Kidney (tissue), 14 donors: ENCODE data around the gene GFRA1. TPM values are rescaled to one million over a fixed set of nuclear protein-coding genes. Genes with fewer than 3 reads are reported as not detected.

Experiments
- DNase-seq, 5 donors: peaks; one replicate each; pipeline ENCODE4 v3.0.0-alpha.2; 2013 to 2020
- FAIRE-seq: peaks from 2 replicates; lab custom pipeline; 2012; peaks lifted over from hg19 to GRCh38; lab: Jason Lieb, UNC
- H3K27ac ChIP-seq, 2 donors: one replicate each; pipeline ENCODE4 v1.7.0; 2013; ENCODE audit warnings: low read depth in 2 of 2, low read length in 2 of 2, inconsistent platforms in 1 of 2
- H3K27me3 ChIP-seq: one replicate; pipeline ENCODE4 v1.7.1; 2013; ENCODE audit warnings: low read length, inconsistent platforms; ENCODE audit not compliant: control insufficient read depth, insufficient read depth
- H3K36me3 ChIP-seq, 3 donors: one replicate each; pipeline versions ENCODE4 v1.7.0 to v1.7.1; 2013; ENCODE audit warnings: low read length in 3 of 3, control low read depth in 1 of 3, inconsistent platforms in 1 of 3; ENCODE audit not compliant: insufficient read depth in 3 of 3, control insufficient read depth in 2 of 3
- H3K4me1 ChIP-seq, 3 donors: one replicate each; pipeline versions ENCODE4 v1.7.0 to v1.7.1; 2013; ENCODE audit warnings: low read length in 3 of 3, inconsistent platforms in 1 of 3, low read depth in 1 of 3; ENCODE audit not compliant: control insufficient read depth in 2 of 3, insufficient read depth in 2 of 3
- H3K4me3 ChIP-seq, 3 donors: one replicate each; pipeline versions ENCODE4 v1.7.0 to v1.8.1; 2013; ENCODE audit warnings: low read length in 3 of 3, control low read depth in 1 of 3, inconsistent platforms in 1 of 3
- H3K9ac ChIP-seq, 3 donors: one replicate each; pipeline versions ENCODE4 v1.7.0 to v1.7.1; 2013; ENCODE audit warnings: low read length in 3 of 3, control low read depth in 1 of 3, inconsistent platforms in 1 of 3
- H3K9me3 ChIP-seq, 3 donors: one replicate each; pipeline versions ENCODE4 v1.7.0 to v1.7.1; 2013; ENCODE audit warnings: low read length in 3 of 3, control low read depth in 1 of 3, inconsistent platforms in 1 of 3; ENCODE audit not compliant: control insufficient read depth in 2 of 3, insufficient read depth in 1 of 3
- CTCF ChIP-seq: IDR thresholded peaks from 3 replicates; pipeline ENCODE4 v1.5.1; 2012; ENCODE audit warnings: mild to moderate bottlenecking, moderate library complexity, borderline replicate concordance; ENCODE audit not compliant: insufficient read depth; ENCODE audit errors: extremely low read depth
- intact Hi-C: fragments of 100-400 bp; cut with DNase I; formaldehyde crosslinking; loops from one replicate; pipeline ENCODE4 v1.11.1; 2022
- polyA plus RNA-seq: library from polyadenylated mRNA; stranded (reverse); fragments of 350-450 nt; fragmentation: Illumina TruSeq; extraction: RNeasy Lipid Tissue Mini Kit (QIAGEN cat#74804); gene quantifications from one replicate; pipeline ENCODE4 v1.2.3, GENCODE V29; 2014; ENCODE audit warnings: low read depth, low replicate concordance; ENCODE audit not compliant: insufficient read depth
- total RNA-seq: library from RNA; stranded (reverse); fragmentation: NEBNext Ultra II Directional; extraction: Animal tissue kit (Norgen Biotek cat#: 25700); gene quantifications from one replicate; pipeline ENCODE4 v1.2.1, GENCODE V29; 2021
- donor health status: control.
- donor health status: control.
- donor health status: control.
- donor health status: control.
- donor health status: control.
- donor health status: DM: yes; HTN: yes; CAD: no.
- donor health status: Normal renal cell carcinoma (clear cell type).

GFRA1 gene
- total and polyA plus RNA-seq, 2 donors from 2014 or later = 3.0 to 22.3 TPM

DNA sequence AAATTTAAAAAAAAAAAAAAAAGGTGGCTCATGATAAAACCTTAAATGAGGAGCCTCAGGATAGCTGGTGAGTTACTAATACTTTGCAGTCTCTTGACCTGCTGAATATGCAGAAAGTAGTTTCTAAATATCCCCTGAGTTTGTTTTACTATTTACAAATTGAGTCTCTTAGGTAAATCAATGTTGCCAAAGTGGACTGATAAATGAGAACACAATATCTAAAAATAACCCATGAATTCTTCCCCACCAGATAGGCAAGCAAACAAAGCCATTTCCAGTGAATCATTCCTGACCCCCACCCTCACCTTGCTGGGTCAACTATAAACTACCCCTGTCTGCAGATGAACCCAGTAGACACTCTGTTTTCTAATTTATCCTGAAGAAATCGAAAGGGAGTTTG lies 78.9 kb downstream of the GFRA1 start:
- H3K36me3 ChIP-seq = no peaks in the 10 kb centered on the region
- H3K4me3 ChIP-seq = no peak overlapping the region
- no peaks in the 10 kb centered on the region for H3K27me3 ChIP-seq
- no peak for TF ChIP-seq CTCF
- H3K4me1 ChIP-seq = no peaks in the 10 kb centered on the region
- peaks cover 0 to 10% (median 0%) of the 10 kb centered on the region in 3 donors for H3K9me3 ChIP-seq
- no peak overlapping the region for H3K27ac ChIP-seq
- no peak overlapping the region for H3K9ac ChIP-seq
- intact Hi-C loops = no loop called here
- no peak for DNase-seq
- no peak for FAIRE-seq

DNA sequence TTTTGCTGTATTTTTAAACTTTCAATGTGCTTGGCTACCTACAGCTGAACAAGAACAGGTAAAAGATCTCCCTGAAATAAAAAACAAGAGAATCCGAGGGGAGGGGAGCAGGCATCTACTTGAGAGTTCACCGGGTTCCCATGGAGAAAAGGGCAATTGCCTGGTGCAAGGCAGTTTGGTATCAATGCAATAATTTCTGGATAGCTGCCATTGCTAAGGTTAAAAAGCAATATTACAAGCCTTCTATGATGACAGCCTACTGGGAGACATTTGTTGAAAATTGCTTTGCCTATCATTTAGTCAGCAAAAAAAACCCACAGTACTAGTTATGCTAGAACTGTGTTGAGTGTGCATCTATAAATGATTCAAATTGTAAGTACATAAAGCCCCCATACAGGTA lies 82.1 kb downstream of the GFRA1 start:
- H3K36me3 ChIP-seq = no peaks in the 10 kb centered on the region
- no peak for FAIRE-seq
- intact Hi-C loops = no loop called here
- DNase-seq = no peak
- peaks cover 0 to 10% (median 0%) of the 10 kb centered on the region in 3 donors for H3K9me3 ChIP-seq
- no peak overlapping the region for H3K4me3 ChIP-seq
- no peak overlapping the region for H3K27ac ChIP-seq
- no peaks in the 10 kb centered on the region for H3K27me3 ChIP-seq
- H3K9ac ChIP-seq = no peak overlapping the region
- no peaks in the 10 kb centered on the region for H3K4me1 ChIP-seq
- TF ChIP-seq CTCF = no peak

GRCh38 chr10:116186273-116186672 lies 86.7 kb downstream of the GFRA1 start:
- Histone ChIP-seq H3K4me3 (no peak overlapping the region), H3K9me3 (no peaks in the 10 kb centered on the region), H3K4me1 (no peaks in the 10 kb centered on the region), H3K27me3 (no peaks in the 10 kb centered on the region), H3K27ac (no peak overlapping the region), H3K9ac (no peak overlapping the region), H3K36me3 (no peaks in the 10 kb centered on the region)
- no peak for TF ChIP-seq CTCF
- FAIRE-seq = no peak
- peak in 1 of 5 donors; percentile 34 for DNase-seq
- intact Hi-C loops = no loop called here

GRCh38 chr10:116185199-116185867 lies 87.7 kb downstream of the GFRA1 start:
- FAIRE-seq = no peak
- no peaks in the 10 kb centered on the region for H3K27me3 ChIP-seq
- no peak overlapping the region for H3K27ac ChIP-seq
- H3K9me3 ChIP-seq = no peaks in the 10 kb centered on the region
- no peaks in the 10 kb centered on the region for H3K4me1 ChIP-seq
- no peaks in the 10 kb centered on the region for H3K36me3 ChIP-seq
- peak in 2 of 5 donors; percentile 37 to 43 for DNase-seq
- TF ChIP-seq CTCF = no peak
- H3K9ac ChIP-seq = no peak overlapping the region
- intact Hi-C loops = no loop called here
- H3K4me3 ChIP-seq = no peak overlapping the region
